Nephron (organoid): ENCODE measurements around the gene LYSET.
"Not testable (repeated sequence)": the region's sequence is repeated elsewhere in the genome, so short reads cannot be mapped to it uniquely, and the experiment has no call there.

Experiments used
- H3K27ac Mint-ChIP-seq, 3 experiments: 2 replicates each; pipeline ENCODE4 v1.8.0; 2020; ENCODE audit warnings: mixed read lengths in 3 of 3, mild to moderate bottlenecking in 2 of 3, moderate library complexity in 1 of 3
- H3K27me3 Mint-ChIP-seq: 2 replicates; pipeline ENCODE4 v1.8.0; 2021; ENCODE audit warnings: low read depth, mild to moderate bottlenecking, moderate library complexity, mixed read lengths
- H3K36me3 Mint-ChIP-seq: 2 replicates; pipeline ENCODE4 v1.8.0; 2020; ENCODE audit warnings: low read depth, mixed read lengths
- H3K4me1 Mint-ChIP-seq: 2 replicates; pipeline ENCODE4 v1.8.0; 2020; ENCODE audit warnings: mixed read lengths
- H3K4me3 Mint-ChIP-seq, 3 experiments: 2 replicates each; pipeline ENCODE4 v1.8.0; 2020; ENCODE audit warnings: mild to moderate bottlenecking in 3 of 3, mixed read lengths in 3 of 3, moderate library complexity in 2 of 3
- H3K9me3 Mint-ChIP-seq: 2 replicates; pipeline ENCODE4 v1.8.0; 2020; ENCODE audit warnings: mixed read lengths
- CTCF ChIP-seq, 3 experiments: fragments of 200-600 bp; sonication (generic); IDR thresholded peaks; one replicate each; pipeline ENCODE4 v1.5.0; 2021; ENCODE audit warnings: antibody characterized with exemption in 3 of 3; ENCODE audit not compliant: unreplicated experiment in 3 of 3

The LYSET gene

GRCh38 chr14:93232159-93232558 is 47.0 kb downstream of the LYSET start:
- Mint-ChIP-seq H3K4me1 (no peaks in the 10 kb centered on the region), H3K9me3 (no peaks in the 10 kb centered on the region), H3K27me3 (no peaks in the 10 kb centered on the region), H3K36me3 (peaks cover 21% of the 10 kb centered on the region), H3K27ac (no peak overlapping the region), H3K4me3 (no peak overlapping the region)
- TF ChIP-seq CTCF (IDR thresholded peaks at IDR 0.05; ENCODE audit: unreplicated experiment in 3 of 3): no peak

GRCh38 chr14:93233078-93233477 is 48.0 kb downstream of the LYSET start:
- H3K36me3 Mint-ChIP-seq: peaks cover 12% of the 10 kb centered on the region
- H3K27ac Mint-ChIP-seq: not testable (repeated sequence)

GRCh38 chr14:93234798-93235197 is 49.7 kb downstream of the LYSET start:
- Mint-ChIP-seq H3K27me3 (no peaks in the 10 kb centered on the region), H3K4me1 (no peaks in the 10 kb centered on the region), H3K4me3 (no peak overlapping the region), H3K36me3 (peaks cover under 1% of the 10 kb centered on the region), H3K27ac (no peak overlapping the region), H3K9me3 (no peaks in the 10 kb centered on the region)
- TF ChIP-seq CTCF (IDR thresholded peaks at IDR 0.05; ENCODE audit: unreplicated experiment in 3 of 3): no peak

More at GRCh38 chr14:93233078-93233477, 48.0 kb downstream of the LYSET start:
- not testable (repeated sequence) for H3K27me3 Mint-ChIP-seq, H3K4me3 Mint-ChIP-seq, H3K4me1 Mint-ChIP-seq, H3K9me3 Mint-ChIP-seq
